SH-SY5Y (cell line): ENCODE measurements around the gene IPO9.

ENCODE experiments used
- GATA2 ChIP-seq: IDR thresholded peaks from 2 replicates; pipeline ENCODE4 v1.6.1; 2011; ENCODE audit warnings: mild to moderate bottlenecking, low read depth, low read length
- GATA3 ChIP-seq: IDR thresholded peaks from 2 replicates; pipeline ENCODE4 v1.6.1; 2011; ENCODE audit warnings: low read depth, mild to moderate bottlenecking, low read length, moderate library complexity

DNA sequence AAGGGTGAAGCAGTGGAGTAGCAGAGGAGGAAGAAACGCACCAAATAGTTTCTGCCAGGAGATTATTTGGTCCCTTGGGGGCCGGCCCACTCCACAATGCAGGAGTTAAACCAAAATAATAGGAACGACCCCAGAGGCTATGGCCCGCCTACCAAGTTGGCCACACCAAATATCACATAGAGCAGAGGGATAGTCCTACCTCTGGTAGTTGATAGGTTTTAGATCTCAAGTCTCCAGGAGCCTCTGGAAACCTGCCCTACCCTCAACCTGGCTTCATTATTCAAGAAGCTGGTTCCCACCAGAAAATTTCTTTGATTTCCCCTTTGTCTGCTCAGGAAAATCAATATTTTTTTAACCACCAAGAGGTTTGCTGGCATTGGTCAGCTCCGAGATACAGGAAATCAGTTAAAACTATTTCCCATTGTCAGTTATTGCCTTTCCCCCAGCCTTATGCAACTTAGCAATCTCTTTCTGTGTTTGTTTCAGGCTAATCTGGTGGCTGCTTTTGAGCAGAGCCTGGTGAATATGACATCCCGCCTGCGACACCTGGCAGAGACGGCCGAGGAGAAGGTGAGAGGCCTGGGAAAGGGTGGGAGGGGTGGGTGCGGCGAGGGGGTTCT lies 35.5 kb upstream of the IPO9 start:
- TF ChIP-seq GATA2 (no peak), GATA3 (no peak)
